Measurements from ENCODE around the gene NPC1L1. TPM values are rescaled to one million over a fixed set of nuclear protein-coding genes. Genes with fewer than 3 reads are reported as not detected.
A peak's percentile ranks its signal among the peaks of the same experiment; 100 is the strongest.
"Not testable (repeated sequence)": the region's sequence is repeated elsewhere in the genome, so short reads cannot be mapped to it uniquely, and the experiment has no call there.

NPC1L1 gene
- polyA plus RNA-seq, 1 donor, result 0.08 TPM

DNA sequence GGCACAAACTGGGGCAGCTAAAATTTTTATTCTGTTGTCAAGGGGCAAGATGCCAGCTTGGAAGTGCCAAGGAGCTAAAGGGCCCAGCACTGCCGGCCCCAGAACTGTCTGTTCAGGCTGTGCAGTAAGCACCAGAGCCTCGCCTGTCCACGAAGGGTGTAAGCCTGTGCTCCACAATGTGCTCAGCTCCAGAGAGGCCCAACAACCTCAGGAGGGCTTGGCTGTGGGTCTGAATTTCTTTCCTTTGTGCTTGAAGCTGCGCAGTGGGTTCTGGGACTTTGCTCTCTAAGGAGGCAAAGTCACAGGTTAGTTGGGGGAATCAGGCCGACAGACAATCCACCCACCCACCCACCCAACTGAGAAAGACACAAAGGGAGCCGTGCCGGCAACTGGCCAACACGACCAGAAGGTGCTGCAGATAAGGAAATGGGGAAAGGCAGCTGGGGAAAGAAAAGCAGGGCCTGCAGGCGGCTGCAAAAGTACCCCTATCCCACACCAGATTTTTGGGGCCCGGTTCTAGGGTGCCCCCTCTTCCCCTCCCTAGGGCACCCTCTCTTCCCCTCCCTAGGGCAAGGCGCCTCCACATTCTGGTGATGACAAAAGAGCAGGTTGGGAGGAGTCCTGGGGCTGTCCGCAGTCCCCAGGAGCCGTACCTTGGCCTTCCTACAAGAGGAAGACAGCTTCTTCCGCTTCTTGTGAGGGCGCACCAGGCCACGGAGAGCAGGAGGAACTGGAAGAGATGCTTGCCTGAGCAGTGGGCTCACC is 24.8 kb upstream of the NPC1L1 start:
- no peak for DNase-seq

DNA sequence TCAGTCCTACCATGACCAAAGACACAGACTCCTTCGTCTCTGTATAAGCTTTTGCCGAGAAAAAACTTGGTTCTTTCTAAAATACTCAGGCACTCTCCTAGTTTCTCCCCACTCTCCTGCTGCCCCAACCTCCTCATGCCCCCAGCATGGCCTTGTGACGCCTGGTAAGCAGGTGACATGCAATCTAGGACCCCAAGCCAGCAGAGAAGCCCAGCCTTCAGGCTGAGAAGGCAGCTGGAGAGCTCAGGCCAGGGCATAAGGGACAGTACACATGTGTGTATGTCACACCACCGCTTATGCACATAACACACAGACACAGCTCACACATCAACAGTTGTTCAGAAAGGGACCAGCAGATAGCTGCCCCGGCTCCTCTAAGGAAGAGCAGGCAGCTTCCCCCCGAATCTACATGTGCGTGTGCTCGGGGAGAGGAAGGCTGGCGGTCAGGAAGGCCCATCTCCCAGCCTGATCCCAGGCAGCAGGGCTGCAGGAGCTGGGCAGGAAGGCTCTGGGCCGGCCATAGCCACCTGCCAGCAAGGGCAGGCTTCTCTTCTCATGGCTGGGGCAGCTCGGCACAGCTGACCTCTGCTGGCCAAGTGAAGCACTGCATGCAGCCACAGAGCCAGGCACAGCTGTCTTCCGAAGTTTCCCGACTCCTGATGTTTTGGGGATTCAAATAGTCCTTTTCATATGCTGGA is 24.1 kb upstream of the NPC1L1 start:
- DNase-seq, result peak; percentile 15

DNA sequence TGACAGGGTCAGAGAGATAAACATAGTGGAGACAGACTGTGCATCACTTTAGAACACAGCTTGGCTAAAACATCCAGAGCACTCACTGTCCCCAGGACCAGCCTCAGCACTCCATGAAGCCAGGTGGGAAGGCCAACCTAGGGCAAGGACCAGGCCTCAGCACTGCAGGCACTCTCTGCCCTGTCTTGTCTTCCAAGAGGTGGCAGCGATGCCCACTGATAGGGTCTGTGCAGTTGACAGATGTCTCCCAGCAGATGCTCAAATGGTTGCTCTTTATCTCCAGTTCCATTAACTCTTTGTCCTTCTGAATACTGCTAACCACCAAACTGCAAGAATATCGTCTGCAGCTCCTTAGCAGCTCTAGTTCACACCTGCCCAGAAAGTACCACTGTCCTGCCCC is 23.5 kb upstream of the NPC1L1 start:
- DNase-seq, result no peak

DNA sequence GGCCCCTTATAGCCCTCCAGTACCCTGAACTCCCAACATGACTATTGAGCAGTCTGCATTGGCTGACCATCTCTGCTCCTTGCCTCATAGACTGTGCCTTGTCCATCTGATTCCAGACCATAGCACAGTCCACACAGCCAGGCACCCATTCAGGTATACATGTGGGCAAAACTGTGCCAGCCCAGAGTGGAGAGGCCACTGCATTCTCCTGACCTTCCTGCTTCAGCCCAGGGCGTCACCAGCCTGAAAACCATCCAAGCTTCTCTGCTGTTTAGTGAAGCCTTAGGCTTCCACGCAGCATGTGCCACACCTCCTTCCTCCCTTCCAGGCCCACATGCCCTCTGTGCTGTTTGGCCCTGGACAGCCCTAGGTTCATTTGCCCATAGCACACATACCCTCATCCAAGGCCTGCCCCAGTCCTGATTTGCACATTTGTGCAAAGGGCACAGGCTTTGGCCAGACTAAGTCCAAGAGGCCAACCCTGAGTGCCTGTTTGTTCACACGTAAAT is 22.1 kb upstream of the NPC1L1 start:
- peak; percentile 11 for DNase-seq

DNA sequence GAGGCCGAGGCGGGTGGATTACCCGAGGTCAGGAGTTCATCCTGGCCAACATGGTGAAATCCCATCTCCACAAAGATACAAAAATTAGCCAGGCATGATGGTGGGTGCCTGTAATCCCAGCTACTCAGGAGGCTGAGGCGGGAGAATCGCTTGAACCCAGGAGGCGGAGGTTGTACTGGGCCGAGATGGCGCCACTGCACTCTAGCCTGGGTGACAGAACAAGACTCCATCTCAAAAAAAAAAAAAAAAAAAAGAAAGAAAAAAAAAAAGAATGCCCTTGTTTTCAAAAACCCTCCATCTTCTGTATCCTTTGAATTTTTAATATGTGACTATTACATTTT is 21.5 kb upstream of the NPC1L1 start:
- DNase-seq, result not testable (repeated sequence)

DNA sequence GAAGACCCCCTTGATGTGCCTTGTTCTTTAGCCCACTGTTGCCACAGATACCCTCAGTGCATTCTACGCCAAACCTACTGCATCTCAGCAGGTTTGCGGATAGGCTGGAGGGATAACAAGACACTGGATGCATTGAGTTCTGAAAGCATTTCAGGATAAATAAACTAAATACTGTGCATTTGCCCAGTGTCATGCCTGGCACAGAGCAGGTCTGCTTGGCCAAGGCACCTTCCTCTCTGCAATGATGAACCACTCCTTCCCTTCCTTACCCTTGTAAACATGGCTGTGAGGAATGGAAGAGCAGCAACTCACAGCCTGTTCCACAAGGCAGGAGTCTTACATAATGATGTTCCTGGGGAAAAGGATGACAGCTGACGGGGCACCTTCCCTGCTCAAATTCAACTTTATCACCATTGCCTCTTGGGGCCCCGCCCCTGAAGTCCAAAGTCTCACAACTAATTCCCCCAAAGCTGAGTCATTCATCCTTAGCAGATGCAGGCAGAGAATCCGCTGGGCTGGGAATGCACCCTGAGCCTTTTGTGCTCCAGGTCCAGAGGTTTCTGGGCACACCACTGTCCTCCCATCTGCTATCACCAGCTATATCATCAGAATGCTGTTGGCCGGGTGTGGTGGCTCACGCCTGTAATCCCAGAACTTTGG is 21.0 kb upstream of the NPC1L1 start:
- no peak for DNase-seq

DNA sequence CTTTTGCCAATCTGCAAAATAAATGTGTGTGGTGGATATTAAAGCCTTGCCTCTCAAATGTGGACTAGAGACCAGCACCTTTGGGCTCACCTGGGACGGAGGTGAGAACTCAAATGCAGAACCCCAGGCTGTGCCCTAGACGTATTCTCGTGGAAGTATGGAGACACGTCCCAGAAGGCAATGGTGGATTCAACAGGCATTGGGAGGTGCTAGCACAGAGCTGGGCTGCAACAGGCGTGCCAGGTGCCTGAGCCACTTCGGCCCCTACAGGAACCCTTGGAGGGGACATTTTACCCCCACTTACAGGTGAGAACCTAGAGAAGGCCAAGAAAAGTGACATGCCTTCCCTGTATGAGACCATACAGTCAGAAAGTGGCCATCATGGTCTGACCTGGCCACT is 20.4 kb upstream of the NPC1L1 start:
- DNase-seq, result no peak

DNA sequence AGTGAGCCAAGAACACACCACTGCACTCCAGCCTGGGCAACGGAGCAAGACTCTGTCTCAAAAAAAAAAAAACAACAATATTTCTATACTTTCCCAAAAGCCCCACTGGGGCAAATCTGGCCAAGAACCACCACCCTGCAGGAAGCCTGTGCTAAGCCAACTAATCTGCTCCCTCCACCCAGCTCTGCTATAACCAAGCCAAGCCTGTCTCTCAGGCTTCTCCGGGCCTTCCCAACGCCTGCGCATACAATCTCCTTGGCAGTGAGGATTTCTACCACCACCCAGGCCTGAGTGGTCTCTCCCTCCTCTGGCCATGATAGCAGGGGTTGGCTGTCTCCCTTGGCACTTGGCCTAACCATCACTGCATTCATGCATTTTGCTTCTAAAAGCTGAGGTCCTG is 18.4 kb upstream of the NPC1L1 start:
- no peak for DNase-seq

DNA sequence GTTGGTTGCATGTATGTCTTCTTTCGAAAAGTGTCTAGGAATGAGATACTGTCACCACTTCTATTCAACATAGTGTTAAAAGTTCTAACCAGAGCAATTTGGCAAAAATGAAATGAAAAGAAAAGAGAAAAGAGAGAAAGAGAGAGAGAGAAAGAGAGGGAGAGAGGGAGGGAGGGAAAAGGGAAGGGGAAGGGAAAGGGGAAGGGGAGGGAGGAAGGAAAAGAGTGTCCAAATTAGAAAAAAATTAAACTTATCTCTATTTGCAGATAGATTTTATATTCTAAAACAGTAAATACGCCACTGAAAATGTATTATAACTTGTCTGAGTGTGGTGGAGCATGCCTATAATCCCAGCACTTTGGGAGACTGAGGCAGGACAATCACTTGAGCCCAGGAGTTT is 16.4 kb upstream of the NPC1L1 start:
- no peak for DNase-seq

DNA sequence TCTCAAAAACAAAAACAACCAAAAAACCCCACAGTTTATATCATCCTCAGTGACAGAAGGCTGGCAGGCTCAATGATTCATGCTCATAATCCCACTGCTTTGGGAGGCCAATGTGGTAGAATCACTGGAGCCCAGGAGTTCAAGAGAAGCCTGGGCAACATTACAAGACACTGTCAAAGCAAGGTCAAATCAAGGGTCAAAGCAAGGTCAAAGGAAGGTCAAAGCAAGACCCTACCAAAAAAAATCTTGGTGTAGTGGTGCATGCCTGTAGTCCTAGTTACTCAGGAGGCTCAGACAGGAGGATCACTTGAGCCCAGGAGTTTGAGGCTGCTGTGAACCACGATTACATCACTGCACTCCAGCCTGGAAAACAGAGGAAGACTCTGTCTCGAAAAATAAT is 14.2 kb upstream of the NPC1L1 start:
- DNase-seq, result no peak

DNA sequence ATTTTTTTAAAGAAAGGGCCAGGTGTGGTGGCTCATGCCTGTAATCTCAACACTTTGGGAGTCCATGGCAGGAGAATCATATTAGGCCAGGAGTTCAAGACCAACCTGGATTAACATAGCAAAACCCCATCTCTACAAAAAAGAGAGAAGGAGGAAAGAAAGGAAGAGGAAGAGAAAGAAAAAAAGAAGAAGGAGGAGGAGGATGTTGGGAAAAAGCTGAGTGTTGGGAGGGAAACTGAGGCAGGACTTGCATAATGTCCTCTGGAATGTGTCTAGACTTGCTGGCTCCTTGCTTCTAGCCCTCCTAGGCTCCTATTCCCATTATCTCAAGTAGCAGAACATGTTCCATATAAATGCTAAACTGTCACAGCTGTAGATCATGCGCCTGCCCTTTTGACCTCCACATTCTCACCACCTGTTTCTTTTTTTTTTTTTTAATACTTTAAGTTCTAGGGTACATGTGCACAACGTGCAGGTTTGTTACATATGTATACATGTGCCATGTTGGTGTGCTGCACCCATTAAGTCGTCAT is 11.4 kb upstream of the NPC1L1 start:
- not testable (repeated sequence) for DNase-seq

DNA sequence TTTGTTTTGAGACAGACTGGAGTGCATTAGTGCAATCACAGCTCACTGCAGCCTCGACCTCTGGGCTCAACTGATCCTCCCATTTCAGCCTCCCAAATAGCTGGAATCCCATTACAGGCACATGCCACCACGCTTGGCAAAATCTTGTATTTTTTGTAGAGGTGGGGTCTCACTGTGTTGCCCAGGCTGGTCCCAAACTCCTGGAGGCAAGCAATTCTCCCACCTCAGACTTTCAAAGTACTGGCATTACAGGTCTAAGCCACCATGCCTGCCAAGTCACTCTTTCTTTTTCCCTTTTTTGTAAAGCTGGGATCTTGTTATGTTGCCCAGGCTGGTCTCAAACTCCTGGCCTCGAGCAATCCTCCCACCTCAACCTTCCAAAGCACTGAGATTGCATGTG is 8.3 kb upstream of the NPC1L1 start:
- no peak for DNase-seq

DNA sequence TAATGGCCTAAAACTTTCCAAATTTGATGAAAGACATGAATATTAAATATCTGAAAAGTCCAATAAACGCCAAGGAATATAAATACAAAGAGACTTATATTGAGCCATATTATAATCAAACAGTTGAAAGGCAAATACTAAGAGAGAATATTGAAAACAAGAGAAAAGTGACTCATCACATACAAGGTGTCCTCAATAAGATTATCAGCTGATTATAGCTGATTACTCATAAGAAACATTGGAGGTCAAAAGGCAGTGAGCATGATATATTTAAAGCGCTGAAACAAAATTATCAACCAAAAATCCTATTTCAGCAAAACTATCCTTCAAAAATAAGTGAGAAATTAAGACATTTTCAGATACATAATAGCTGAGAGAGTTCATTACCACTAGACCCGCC is 7.8 kb upstream of the NPC1L1 start:
- DNase-seq, result no peak

DNA sequence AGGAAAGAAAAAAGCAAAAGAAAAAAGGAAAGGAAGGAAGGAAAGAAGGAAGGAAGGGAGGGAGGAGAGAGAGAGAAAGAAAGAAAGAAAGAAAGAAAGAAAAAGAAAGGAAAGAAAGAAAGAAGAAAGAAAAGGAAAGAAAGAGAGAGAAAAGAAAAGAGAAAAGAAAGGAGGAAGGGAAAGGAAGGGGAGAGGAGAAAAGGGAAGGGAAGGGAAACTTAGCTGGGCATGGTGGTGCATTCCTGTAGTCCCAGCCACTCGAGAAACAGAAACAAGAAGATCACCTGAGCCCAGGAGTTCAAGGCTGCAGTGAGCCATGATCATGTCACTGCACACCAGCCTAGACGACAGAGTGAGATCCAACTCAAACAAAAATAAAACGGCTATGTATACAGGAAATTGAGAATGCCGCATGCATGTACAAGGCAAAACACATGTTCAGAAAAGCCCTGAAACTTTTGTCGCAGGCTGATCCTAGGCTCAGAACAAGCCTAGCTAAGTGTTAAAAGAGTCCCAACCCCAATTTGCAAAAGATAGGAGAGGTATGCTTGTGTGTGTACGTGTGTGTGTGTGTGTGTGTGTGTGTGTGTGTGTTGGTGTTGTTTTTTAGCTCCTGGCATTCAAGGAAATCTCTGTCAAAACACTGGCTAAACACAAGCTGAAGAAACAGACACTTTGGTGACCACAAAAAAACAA is 6.6 kb upstream of the NPC1L1 start:
- no peak for DNase-seq

DNA sequence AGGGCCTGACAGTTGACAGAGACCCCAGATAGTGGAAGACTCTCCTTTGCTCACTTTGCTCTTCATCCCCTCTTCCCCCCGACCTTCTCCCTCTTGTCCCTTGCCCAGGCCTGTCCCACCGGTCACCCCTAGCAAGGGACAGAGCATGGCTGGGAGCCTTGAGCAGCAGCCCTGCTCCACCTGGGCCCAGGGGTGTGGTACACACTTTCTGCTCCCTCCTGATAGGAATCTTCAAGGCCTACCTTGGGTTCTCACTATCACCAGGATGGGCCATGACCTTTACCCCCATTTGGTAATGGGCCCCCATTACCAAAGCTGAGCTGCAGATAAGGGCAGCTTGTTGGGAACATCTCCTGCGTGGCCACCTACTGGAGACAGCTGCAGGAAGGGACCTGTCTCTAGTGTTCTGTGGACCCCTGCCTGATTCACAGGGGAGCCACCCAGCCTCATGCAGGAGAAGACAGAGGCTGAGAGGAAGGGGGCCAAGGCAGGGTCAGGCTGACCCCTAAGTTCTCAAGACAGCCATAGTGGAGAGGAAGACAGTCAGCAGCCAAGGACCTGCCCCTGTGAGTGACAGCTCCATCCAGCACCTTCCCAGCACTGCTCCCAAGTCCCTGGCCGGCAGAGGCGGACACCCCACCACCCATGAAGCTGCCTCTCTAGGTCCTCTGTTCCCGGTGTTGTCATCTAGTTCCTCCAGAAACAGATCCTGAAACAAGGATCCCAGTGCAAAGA is 913 bp upstream of the NPC1L1 start:
- DNase-seq, result no peak

DNA sequence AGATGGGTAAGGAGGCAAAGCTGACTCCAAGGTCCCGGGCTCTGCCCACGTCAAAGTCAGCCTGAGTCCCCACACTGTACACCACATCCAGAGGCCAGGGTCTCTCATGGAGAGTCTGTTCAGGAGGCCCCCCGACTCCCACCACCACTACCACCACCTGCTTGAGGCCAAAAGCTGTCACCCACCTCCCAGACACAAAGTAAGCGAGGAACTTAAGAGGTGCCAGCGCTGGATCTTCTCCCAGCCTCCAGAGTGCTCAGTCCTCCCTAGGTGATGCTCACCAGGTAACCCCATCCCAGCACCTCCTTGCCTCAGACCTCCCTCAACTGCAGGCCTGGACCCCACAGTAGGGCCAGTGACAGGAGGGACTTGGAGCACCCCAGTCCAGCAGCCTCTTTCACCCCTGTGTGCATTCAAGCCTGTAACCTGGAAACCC is 520 bp downstream of the NPC1L1 start:
- no peak for DNase-seq

DNA sequence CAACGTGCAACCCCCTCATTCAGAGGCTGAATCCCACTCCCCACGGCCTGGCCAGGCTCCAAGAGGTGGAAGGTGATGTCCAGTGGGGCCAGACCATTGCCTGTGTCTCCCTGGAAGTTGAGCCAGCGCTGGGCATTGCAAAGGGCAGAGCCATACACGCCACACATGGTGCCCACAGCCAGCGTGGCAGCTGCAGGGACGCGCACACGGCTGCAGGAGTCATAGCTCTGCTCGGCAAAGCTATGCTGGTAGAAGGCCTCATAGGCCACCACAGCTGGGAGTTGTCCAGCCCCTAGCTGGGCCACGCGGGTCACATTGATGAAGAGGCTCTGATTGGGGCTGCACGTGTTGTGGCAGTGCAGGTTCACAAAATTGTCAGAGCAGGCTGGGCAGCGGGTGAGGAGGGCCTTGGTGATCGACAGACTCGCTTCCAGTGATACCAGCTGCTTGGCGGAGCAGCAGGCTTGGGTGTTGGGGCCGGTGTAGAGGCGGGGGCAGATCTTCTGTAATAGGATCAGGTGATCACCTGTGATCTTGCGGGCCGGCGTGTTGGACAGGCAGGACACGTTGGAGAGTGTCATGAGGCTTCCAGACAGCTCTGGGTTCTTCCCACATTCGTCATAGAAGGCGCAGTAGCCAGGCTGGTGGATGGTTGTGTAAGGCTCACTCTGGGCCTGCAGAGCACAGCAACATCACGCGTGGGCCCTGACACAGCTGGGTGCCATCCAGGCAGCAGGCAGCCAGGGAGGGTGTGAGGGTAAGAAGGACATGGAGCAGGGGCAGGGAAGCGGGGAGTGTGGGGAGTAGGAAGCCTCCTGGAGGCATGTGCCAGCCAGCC is 1.2 kb downstream of the NPC1L1 start:
- DNase-seq, result no peak

DNA sequence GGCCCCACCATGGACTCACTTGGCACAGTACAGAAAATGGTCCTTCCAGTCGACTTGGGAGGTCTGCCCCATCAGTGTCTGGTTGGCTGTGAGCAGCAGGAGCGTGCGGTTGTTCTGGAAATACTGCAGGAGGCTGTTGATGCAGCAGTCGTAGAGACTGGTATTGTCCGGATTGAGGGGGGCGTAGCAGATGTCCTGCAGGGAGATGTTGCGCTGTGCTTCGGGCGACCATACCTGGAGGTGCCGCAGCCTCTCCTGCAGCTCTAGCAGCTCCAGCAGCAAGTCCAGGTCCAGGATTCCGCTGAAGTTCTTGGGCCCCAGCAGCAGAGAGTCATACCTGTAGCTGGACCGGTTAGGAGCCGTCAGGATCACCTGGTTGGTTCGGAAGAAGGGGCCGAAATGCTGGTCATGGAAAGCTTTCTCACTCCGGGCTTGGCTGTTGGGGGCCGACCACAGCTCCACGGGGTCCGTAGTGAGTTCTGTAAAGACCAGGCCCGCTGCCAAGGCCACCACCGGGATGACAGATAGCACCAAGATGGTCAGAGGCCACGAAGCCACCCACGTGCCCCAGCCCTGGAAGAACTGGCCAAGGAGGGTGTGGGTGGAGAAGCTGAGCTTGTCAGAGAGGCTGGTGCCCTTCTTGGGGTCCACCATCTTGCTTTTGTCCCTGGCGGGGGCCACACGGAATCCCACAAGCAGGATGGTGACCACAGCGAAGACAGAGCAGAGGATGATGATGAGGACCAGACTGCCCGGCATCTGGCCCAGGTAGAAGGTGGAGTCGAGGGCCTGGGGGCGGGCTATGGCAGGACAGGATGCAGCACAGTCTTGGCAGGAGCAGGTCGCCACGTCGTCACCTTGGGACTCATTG is 2.1 kb downstream of the NPC1L1 start:
- DNase-seq, result no peak

DNA sequence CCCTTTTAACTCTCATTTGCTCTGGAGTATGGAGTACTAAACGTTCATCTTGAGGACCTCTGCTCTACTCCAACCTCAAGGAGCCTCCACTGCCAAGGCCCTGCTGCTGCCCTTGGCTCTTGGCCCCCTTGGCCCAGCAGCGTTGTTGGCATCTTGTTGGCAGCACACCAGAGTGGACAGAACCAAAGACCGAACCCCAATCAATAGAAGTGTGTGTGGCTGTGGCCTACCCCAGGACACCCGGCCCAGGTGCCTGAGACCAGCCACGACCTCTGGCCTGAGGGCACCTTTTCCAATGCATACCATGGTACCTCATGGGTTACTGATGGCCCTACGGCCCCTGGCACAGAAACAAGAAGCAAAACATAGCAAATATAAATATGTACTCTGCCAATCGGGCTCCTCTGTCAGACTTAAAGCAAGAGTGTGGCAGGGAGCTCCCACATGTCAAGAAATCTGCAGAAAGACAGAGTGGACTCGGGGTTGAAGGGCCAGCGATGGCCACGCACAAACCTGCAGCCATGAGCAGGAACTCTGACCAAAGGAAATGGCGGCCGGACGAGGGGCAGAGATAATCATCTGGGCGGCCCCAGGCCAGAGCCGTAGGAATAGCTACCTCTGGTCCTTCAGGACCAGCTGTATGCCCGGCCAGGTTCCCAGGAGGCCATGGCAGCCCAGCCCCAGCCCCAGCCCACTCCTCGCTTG is 2.9 kb downstream of the NPC1L1 start:
- no peak for DNase-seq

All from hindlimb muscle (tissue), 1 donor.